NB4 (cell line): ENCODE measurements around the gene SAT1.

Experiments used
- POLR2A ChIP-seq: IDR thresholded peaks from 2 replicates; pipeline ENCODE4 v1.6.1; 2011; ENCODE audit warnings: mild to moderate bottlenecking; ENCODE audit not compliant: insufficient read length; ENCODE audit errors: extremely low read depth
- TF ChIP-seq, protein P1 (sequence below): IDR thresholded peaks from 2 replicates; pipeline ENCODE4 v1.6.1; 2011; ENCODE audit warnings: low read depth, low read length
- TF ChIP-seq, protein P2 (sequence below): IDR thresholded peaks from one replicate; pipeline ENCODE4 v1.5.1; 2012; ENCODE audit warnings: low read depth, low read length

DNA sequence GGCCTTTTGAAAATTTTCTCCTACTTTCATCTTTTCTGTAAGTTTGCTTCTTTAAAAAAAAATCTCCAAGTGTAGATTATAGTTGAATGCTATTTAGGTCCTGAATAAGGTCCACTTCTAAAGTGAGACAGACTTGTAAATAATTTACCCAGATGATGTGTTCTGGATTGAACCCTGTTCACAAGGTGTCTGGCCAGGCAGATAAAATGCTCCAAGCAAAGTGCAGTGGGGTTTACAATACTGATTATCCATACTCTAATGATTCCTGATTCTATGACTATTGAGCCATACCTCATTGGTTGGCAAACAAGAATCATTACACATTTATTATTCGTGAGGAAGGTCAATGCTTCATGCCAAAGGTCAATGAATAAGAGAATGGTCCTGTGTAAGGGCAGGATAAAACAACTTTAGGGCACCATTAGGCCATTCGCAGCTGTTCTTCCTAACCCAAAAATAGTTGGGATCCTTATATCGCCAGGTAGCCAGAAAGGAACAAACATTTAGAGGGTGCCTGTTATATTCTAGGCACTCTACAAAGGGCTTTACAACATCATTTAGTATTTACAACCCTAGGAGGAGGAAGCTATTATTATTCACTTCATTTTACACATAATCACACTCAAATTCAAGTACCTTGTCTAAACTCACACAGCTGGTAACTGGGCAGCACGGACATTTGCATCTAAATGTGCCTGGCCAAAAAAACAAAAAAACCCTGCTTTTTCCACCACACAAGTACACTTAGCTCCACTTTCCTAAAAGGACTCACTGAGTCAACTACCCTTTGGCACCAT lies 18.6 kb upstream of the SAT1 start:
- TF ChIP-seq, protein P1, sequence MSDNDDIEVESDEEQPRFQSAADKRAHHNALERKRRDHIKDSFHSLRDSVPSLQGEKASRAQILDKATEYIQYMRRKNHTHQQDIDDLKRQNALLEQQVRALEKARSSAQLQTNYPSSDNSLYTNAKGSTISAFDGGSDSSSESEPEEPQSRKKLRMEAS: no peak
- TF ChIP-seq, protein P2, sequence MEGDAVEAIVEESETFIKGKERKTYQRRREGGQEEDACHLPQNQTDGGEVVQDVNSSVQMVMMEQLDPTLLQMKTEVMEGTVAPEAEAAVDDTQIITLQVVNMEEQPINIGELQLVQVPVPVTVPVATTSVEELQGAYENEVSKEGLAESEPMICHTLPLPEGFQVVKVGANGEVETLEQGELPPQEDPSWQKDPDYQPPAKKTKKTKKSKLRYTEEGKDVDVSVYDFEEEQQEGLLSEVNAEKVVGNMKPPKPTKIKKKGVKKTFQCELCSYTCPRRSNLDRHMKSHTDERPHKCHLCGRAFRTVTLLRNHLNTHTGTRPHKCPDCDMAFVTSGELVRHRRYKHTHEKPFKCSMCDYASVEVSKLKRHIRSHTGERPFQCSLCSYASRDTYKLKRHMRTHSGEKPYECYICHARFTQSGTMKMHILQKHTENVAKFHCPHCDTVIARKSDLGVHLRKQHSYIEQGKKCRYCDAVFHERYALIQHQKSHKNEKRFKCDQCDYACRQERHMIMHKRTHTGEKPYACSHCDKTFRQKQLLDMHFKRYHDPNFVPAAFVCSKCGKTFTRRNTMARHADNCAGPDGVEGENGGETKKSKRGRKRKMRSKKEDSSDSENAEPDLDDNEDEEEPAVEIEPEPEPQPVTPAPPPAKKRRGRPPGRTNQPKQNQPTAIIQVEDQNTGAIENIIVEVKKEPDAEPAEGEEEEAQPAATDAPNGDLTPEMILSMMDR: no peak
- TF ChIP-seq POLR2A: no peak
